H1 (cell line): ENCODE measurements around the gene ANGPTL8. TPM values are rescaled to one million over a fixed set of nuclear protein-coding genes. Genes with fewer than 3 reads are reported as not detected.

Source experiments
- CTCF ChIA-PET: fragments of 300-600 bp; sonication (Branson Sonifier 250); formaldehyde crosslinking; loops from one replicate; lab custom pipeline; 2021; ENCODE audit not compliant: partially characterized antibody; lab: Charles Lee
- POLR2A ChIA-PET: fragments of 300-600 bp; sonication (Branson Sonifier 250); formaldehyde crosslinking; loops from one replicate; lab custom pipeline; 2021; ENCODE audit warnings: inconsistent platforms; ENCODE audit not compliant: partially characterized antibody; lab: Charles Lee
- DNase-seq, 2 experiments: peaks; one replicate each; pipeline versions ENCODE4 v3.0.0 to v3.0.0-alpha.2; 2010 to 2022; ENCODE audit warnings: low spot score in 2 of 2, low read depth in 1 of 2, mixed read lengths in 1 of 2
- FAIRE-seq: peaks from 2 replicates; lab custom pipeline; 2011; peaks lifted over from hg19 to GRCh38; lab: Jason Lieb, UNC
- H2AFZ ChIP-seq: 2 replicates; pipeline ENCODE4 v1.8.1; 2012; ENCODE audit warnings: low read length, inconsistent platforms
- H2AK5ac ChIP-seq: 2 replicates; pipeline ENCODE4 v1.6.1; 2013; ENCODE audit warnings: low read depth, low read length
- H2BK120ac ChIP-seq: replicated peaks from 2 replicates; pipeline ENCODE3; 2013; ENCODE audit warnings: low read depth, low read length, inconsistent platforms
- H2BK12ac ChIP-seq: 2 replicates; pipeline ENCODE4 v1.6.1; 2013; ENCODE audit warnings: low read depth, low read length
- H2BK15ac ChIP-seq: 2 replicates; pipeline ENCODE4 v1.6.1; 2013; ENCODE audit warnings: low read length
- H2BK20ac ChIP-seq: 2 replicates; pipeline ENCODE4 v1.6.1; 2013; ENCODE audit warnings: low read length
- H2BK5ac ChIP-seq: 2 replicates; pipeline ENCODE4 v1.6.1; 2013; ENCODE audit warnings: low read depth, low read length
- H3K14ac ChIP-seq: 2 replicates; pipeline ENCODE4 v1.6.1; 2013; ENCODE audit warnings: inconsistent platforms; ENCODE audit not compliant: insufficient read length
- H3K18ac ChIP-seq: 2 replicates; pipeline ENCODE4 v1.6.1; 2013; ENCODE audit warnings: low read length; ENCODE audit errors: extremely low read depth
- H3K23ac ChIP-seq: 2 replicates; pipeline ENCODE4 v1.6.1; 2013; ENCODE audit warnings: inconsistent platforms; ENCODE audit not compliant: insufficient read length
- H3K23me2 ChIP-seq: 2 replicates; pipeline ENCODE4 v1.6.1; 2013; ENCODE audit warnings: low read depth, low read length
- H3K27ac ChIP-seq: 2 replicates; pipeline ENCODE4 v1.6.1; 2011; ENCODE audit warnings: low read depth, low read length, inconsistent platforms
- H3K27me3 ChIP-seq, 4 experiments: replicated peaks in 1 of 4; 1 replicate in 1 of 4; 2 replicates in 3 of 4; pipeline versions ENCODE4 v1.6.1 to v1.8.1; 2011 to 2013; ENCODE audit warnings: low read length in 3 of 4, mild to moderate bottlenecking in 3 of 4, inconsistent platforms in 2 of 4, mixed read lengths in 2 of 4, moderate library complexity in 1 of 4; ENCODE audit not compliant: control insufficient read depth in 3 of 4, insufficient read depth in 3 of 4; ENCODE audit errors: extremely low read depth in 1 of 4
- H3K36me3 ChIP-seq, 4 experiments: 2 replicates each; pipeline versions ENCODE4 v1.6.1 to v1.8.1; 2011 to 2013; ENCODE audit warnings: mild to moderate bottlenecking in 4 of 4, low read length in 3 of 4, moderate library complexity in 2 of 4, control low read depth in 1 of 4, inconsistent platforms in 1 of 4; ENCODE audit not compliant: insufficient read depth in 4 of 4, control insufficient read depth in 2 of 4
- H3K4ac ChIP-seq: replicated peaks from 2 replicates; pipeline ENCODE3; 2013; ENCODE audit warnings: low read length, low read depth, mixed read lengths, inconsistent platforms; ENCODE audit not compliant: insufficient read length
- H3K4me1 ChIP-seq, 4 experiments: replicated peaks in 1 of 4; 1 replicate in 1 of 4; 2 replicates in 3 of 4; pipeline versions ENCODE4 v1.6.1 to v1.8.1; 2011 to 2013; ENCODE audit warnings: low read length in 3 of 4, inconsistent platforms in 2 of 4, mixed read lengths in 1 of 4; ENCODE audit not compliant: insufficient read depth in 4 of 4, control insufficient read depth in 3 of 4
- H3K4me2 ChIP-seq, 2 experiments: 2 replicates each; pipeline versions ENCODE4 v1.6.1 to v1.8.1; 2011 to 2013; ENCODE audit warnings: low read depth in 2 of 2, low read length in 2 of 2, control low read depth in 1 of 2, inconsistent platforms in 1 of 2, mild to moderate bottlenecking in 1 of 2; ENCODE audit not compliant: insufficient read depth in 1 of 2
- H3K4me3 ChIP-seq, 4 experiments: fragments of 200-600, 300-600 bp in 1 of 4; sonication (generic), shearing (Covaris generic), sonication (Bioruptor Twin) in 1 of 4; 2 replicates each; pipeline versions ENCODE4 v1.5.1 to v1.8.1; 2011 to 2016; ENCODE audit warnings: low read length in 4 of 4, low read depth in 3 of 4, control low read depth in 2 of 4, inconsistent platforms in 2 of 4, mild to moderate bottlenecking in 2 of 4, mixed read lengths in 1 of 4, moderate library complexity in 1 of 4; ENCODE audit not compliant: insufficient read depth in 2 of 4; ENCODE audit errors: extremely low read depth in 1 of 4
- H3K56ac ChIP-seq: replicated peaks from 2 replicates; pipeline ENCODE3; 2013; ENCODE audit warnings: low read depth, mild to moderate bottlenecking, mixed read lengths, low read length, inconsistent platforms; ENCODE audit not compliant: insufficient read length
- H3K79me1 ChIP-seq: 2 replicates; pipeline ENCODE4 v1.6.1; 2013; ENCODE audit warnings: low read depth, low read length, control low read depth
- H3K79me2 ChIP-seq, 2 experiments: 2 replicates each; pipeline versions ENCODE4 v1.6.1 to v1.8.1; 2012 to 2013; ENCODE audit warnings: low read length in 2 of 2, mild to moderate bottlenecking in 2 of 2, inconsistent platforms in 1 of 2; ENCODE audit not compliant: insufficient read depth in 2 of 2, control insufficient read depth in 1 of 2
- H3K9ac ChIP-seq, 4 experiments: replicated peaks in 1 of 4; 1 replicate in 1 of 4; 2 replicates in 3 of 4; pipeline versions ENCODE4 v1.6.1 to v1.8.1; 2011 to 2013; ENCODE audit warnings: low read depth in 3 of 4, low read length in 3 of 4, control low read depth in 2 of 4, mild to moderate bottlenecking in 2 of 4, moderate library complexity in 2 of 4, inconsistent platforms in 1 of 4; ENCODE audit errors: extremely low read depth in 1 of 4
- H3K9me3 ChIP-seq, 2 experiments: 2 replicates each; pipeline versions ENCODE4 v1.6.1 to v1.8.1; 2012 to 2013; ENCODE audit warnings: mild to moderate bottlenecking in 2 of 2, moderate library complexity in 2 of 2, control low read depth in 1 of 2, inconsistent platforms in 1 of 2, low read depth in 1 of 2, low read length in 1 of 2, mixed read lengths in 1 of 2; ENCODE audit not compliant: insufficient read depth in 2 of 2
- H4K20me1 ChIP-seq, 2 experiments: replicated peaks in 1 of 2; 2 replicates each; pipeline versions ENCODE3 to v1.8.1; 2011 to 2013; ENCODE audit warnings: inconsistent platforms in 2 of 2, low read length in 2 of 2, mild to moderate bottlenecking in 1 of 2; ENCODE audit not compliant: insufficient read depth in 2 of 2, control insufficient read depth in 1 of 2
- H4K5ac ChIP-seq: 2 replicates; pipeline ENCODE4 v1.6.1; 2013; ENCODE audit warnings: low read length, low read depth, mixed read lengths, inconsistent platforms; ENCODE audit not compliant: insufficient read length
- H4K8ac ChIP-seq: 2 replicates; pipeline ENCODE4 v1.8.0; 2013; ENCODE audit warnings: mild to moderate bottlenecking, moderate library complexity, low read length, inconsistent platforms; ENCODE audit not compliant: insufficient read depth; ENCODE audit errors: extremely low read depth
- H4K91ac ChIP-seq: replicated peaks from 2 replicates; pipeline ENCODE3; 2013; ENCODE audit warnings: low read length, mixed read lengths, inconsistent platforms; ENCODE audit not compliant: insufficient read length
- EP300 ChIP-seq, 2 experiments: IDR thresholded peaks; 1 replicate in 1 of 2; 2 replicates in 1 of 2; pipeline ENCODE4 v1.6.1; 2011 to 2012; ENCODE audit warnings: low read depth in 2 of 2, low read length in 2 of 2, mild to moderate bottlenecking in 2 of 2, borderline replicate concordance in 1 of 2, inconsistent platforms in 1 of 2, moderate library complexity in 1 of 2
- WGBS, 2 experiments: shearing (Covaris generic) in 1 of 2; methylation state at CpG; one replicate each; pipeline versions ENCODE4 v1.1.6 to v1.1.7; 2013 to 2015; ENCODE audit warnings: low lambda C conversion rate in 2 of 2, mixed read lengths in 2 of 2, inconsistent platforms in 1 of 2, low coverage in 1 of 2, missing lambda C conversion rate in 1 of 2; ENCODE audit not compliant: insufficient replicate concordance in 2 of 2, insufficient coverage in 1 of 2, insufficient read length in 1 of 2; ENCODE audit errors: extremely low coverage in 1 of 2, missing lambda C conversion rate in 1 of 2; 5-methylcytosine and 5-hydroxymethylcytosine counted together
- polyA plus RNA-seq, 7 experiments: library from polyadenylated mRNA; depleted of rRNA in 3 of 7; stranded (reverse) in 5 of 7; unstranded in 2 of 7; fragments of >200 nt in 5 of 7; fragments of 200-250 nt in 2 of 7; gene quantifications; 1 replicate in 5 of 7; 2 replicates in 1 of 7; 4 replicates in 1 of 7; pipeline versions ENCODE4 v1.2.1 to v1.2.3, GENCODE V29; 2011 to 2013; ENCODE audit warnings: missing spikeins in 2 of 7, mixed read lengths in 2 of 7
- total RNA-seq: library from RNA; stranded (reverse); fragmentation: NEBNext Ultra II Directional; extraction: Animal tissue kit (Norgen Biotek cat#: 25700); gene quantifications from 2 replicates; pipeline ENCODE4 v1.2.1, GENCODE V29; 2021
- TF ChIP-seq, protein P1 (sequence below): IDR thresholded peaks from 2 replicates; pipeline ENCODE4 v1.6.1; 2011; ENCODE audit warnings: low read depth, mild to moderate bottlenecking, low read length; ENCODE audit not compliant: insufficient read depth

Gene ANGPTL8
- total and polyA plus RNA-seq, 2 of the 8 experiments (the other 6 are each of a cell fraction or from before 2014, with no cell fraction given): not detected

DNA sequence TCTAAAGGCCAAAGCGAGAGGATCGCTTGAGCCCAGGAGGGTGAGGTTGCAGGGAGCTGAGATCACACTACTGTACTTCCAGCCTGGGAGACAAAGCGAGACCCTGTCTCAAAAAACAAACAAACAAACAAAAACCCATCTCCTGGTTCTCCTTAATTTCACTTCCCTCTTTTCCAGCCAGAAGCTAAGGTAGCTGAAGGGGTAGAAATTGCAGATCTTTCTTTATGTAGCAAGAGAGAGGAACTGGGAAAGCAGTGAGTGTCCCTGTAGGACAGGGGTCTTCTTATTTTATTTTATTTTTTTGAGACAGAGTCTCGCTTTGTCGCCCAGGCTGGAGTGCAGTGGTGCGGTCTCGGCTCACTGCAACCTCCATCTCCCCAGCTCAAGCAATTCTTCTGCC is 52.0 kb downstream of the ANGPTL8 start:
- Histone ChIP-seq H2BK120ac (no peak overlapping the region), H3K23me2 (no peaks in the 10 kb centered on the region; the same call in 1 of the 2 replicates), H3K4me1 (peaks cover 0 to 6% (median 2%) of the 10 kb centered on the region in 4 experiments; a peak in 4 of 7 replicates), H2BK5ac (no peak overlapping the region), H2BK20ac (no peak overlapping the region), H3K4ac (no peak overlapping the region), H3K4me2 (no peak overlapping the region), H3K18ac (no peak overlapping the region), H3K36me3 (no peaks in the 10 kb centered on the region), H3K79me2 (no peaks in the 10 kb centered on the region), H3K4me3 (no peak overlapping the region), H3K27ac (no peak overlapping the region), H2AFZ (no peak overlapping the region), H4K20me1 (no peaks in the 10 kb centered on the region), H3K27me3 (no peaks in the 10 kb centered on the region; a peak in 2 of 7 replicates), H3K56ac (no peak overlapping the region), H4K5ac (no peak overlapping the region), H3K9me3 (no peaks in the 10 kb centered on the region), H2BK12ac (no peak overlapping the region), H3K14ac (no peak overlapping the region), H3K9ac (no peak overlapping the region), H3K79me1 (no peaks in the 10 kb centered on the region), H2BK15ac (no peak overlapping the region), H4K8ac (no peak overlapping the region), H4K91ac (no peak overlapping the region), H3K23ac (no peak overlapping the region), H2AK5ac (no peak overlapping the region)
- CTCF ChIA-PET: interaction anchor here (0.6 to 1.9 kb wide), 8 partner anchors 10 to 1264 kb away, joined by 3 to 6 read pairs (median 3); partner anchors contain the start of gene SWSAP1
- 97% methylated on average over 7 of the region's 7 CpGs; no CpG with 5 or more reads in 1 of the 2 experiments for WGBS, 2 experiments
- POLR2A ChIA-PET: interaction anchor here (0.9 kb wide), 1 partner anchor 92 kb away, joined by 3 read pairs; the partner anchor contains the start of gene EPOR
- DNase-seq (no peak), FAIRE-seq (no peak)
- TF ChIP-seq, protein P1, sequence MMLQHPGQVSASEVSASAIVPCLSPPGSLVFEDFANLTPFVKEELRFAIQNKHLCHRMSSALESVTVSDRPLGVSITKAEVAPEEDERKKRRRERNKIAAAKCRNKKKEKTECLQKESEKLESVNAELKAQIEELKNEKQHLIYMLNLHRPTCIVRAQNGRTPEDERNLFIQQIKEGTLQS: no peak
- TF ChIP-seq EP300 (IDR thresholded peaks at IDR 0.05; ENCODE audit: borderline replicate concordance in 1 of 2, low read depth in 2 of 2, low read length in 2 of 2): no peak
